GM21576 (cell line): Measurements from ENCODE around the gene DTNB.

ENCODE experiments used
- ATAC-seq: cut with Tn5 transposase; IDR thresholded peaks from one replicate; pipeline ENCODE4 v1.9.1; 2021; ENCODE audit warnings: mild to moderate bottlenecking, moderate library complexity; ENCODE audit not compliant: unreplicated experiment

DTNB gene

GRCh38 chr2:25400576-25401216, 272.7 kb downstream of the DTNB start:
- no peak for ATAC-seq

GRCh38 chr2:25400169-25400568, 273.2 kb downstream of the DTNB start:
- ATAC-seq = no peak

GRCh38 chr2:25398534-25398933, 274.8 kb downstream of the DTNB start:
- no peak for ATAC-seq

GRCh38 chr2:25397777-25398176, 275.6 kb downstream of the DTNB start:
- no peak for ATAC-seq

- no peak for ATAC-seq
These were observed 284.2 kb downstream of the DTNB start for GRCh38 chr2:25389161-25389560.

GRCh38 chr2:25388491-25388890, 284.9 kb downstream of the DTNB start:
- no peak for ATAC-seq

GRCh38 chr2:25387876-25388449, 285.4 kb downstream of the DTNB start:
- ATAC-seq = no peak

GRCh38 chr2:25386971-25387875, 286.2 kb downstream of the DTNB start:
- no peak for ATAC-seq

GRCh38 chr2:25385910-25386309, 287.5 kb downstream of the DTNB start:
- ATAC-seq = no peak

- no peak for ATAC-seq
These were observed 289.6 kb downstream of the DTNB start for GRCh38 chr2:25383806-25384205.

GRCh38 chr2:25381502-25381901, 291.9 kb downstream of the DTNB start:
- no peak for ATAC-seq

GRCh38 chr2:25380586-25381375, 292.6 kb downstream of the DTNB start:
- no peak for ATAC-seq

- ATAC-seq = no peak
These were observed 293.4 kb downstream of the DTNB start for GRCh38 chr2:25380023-25380422.

GRCh38 chr2:25379535-25379934, 293.8 kb downstream of the DTNB start:
- no peak for ATAC-seq

GRCh38 chr2:25378731-25379490, 294.5 kb downstream of the DTNB start:
- ATAC-seq = no peak

- no peak for ATAC-seq
These were observed 295.5 kb downstream of the DTNB start for GRCh38 chr2:25377822-25378421.

- ATAC-seq = peak; percentile 89
These were observed 296.4 kb downstream of the DTNB start for GRCh38 chr2:25376750-25377621.

GRCh38 chr2:25375989-25376545, 297.3 kb downstream of the DTNB start:
- no peak for ATAC-seq
